Spleen (tissue), 7 donors: Measurements from ENCODE around the gene TSPYL6.

Source experiments
- CTCF ChIP-seq, 11 experiments: fragments of 200-600 bp in 7 of 11; fragments of 450-650 bp in 4 of 11; sonication (generic) in 4 of 11; IDR thresholded peaks in 8 of 11; conservative IDR thresholded peaks in 3 of 11; 1 replicate in 7 of 11; 2 replicates in 4 of 11; pipeline versions ENCODE4 v1.4.0 to v1.8.0; 2016 to 2021; ENCODE audit warnings: antibody characterized with exemption in 11 of 11, inconsistent platforms in 4 of 11, mild to moderate bottlenecking in 1 of 11
- POLR2A ChIP-seq, 3 donors: fragments of 450-650 bp; IDR thresholded peaks; one replicate each; pipeline ENCODE4 v1.5.1; 2017; ENCODE audit warnings: antibody characterized with exemption in 3 of 3, mild to moderate bottlenecking in 1 of 3
- POLR2AphosphoS5 ChIP-seq, 3 donors: sonication (generic); formaldehyde crosslinking; IDR thresholded peaks; one replicate each; pipeline ENCODE4 v1.5.1; 2017; ENCODE audit warnings: antibody characterized with exemption in 3 of 3
- donor health status: DM: no; HTN: no; CAD: no; lungs with moderate emphysema.
- donor health status: DM: no; HTN: no; CAD: no.
- donor health status: DM: no; HTN: no; CAD: no.

- TF ChIP-seq POLR2AphosphoS5 (IDR thresholded peaks at IDR 0.05) (no peak), CTCF (IDR thresholded peaks at IDR 0.05 in 8 of 11, conservative IDR thresholded peaks at IDR 0.05 in 3 of 11) (no peak), POLR2A (IDR thresholded peaks at IDR 0.05) (no peak)
Measured at GRCh38 chr2:54247115-54247514, 8.9 kb downstream of the TSPYL6 start.
